CD4-positive, alpha-beta T cell treated with Interleukin-15 for 4 hours (primary cell): ENCODE results near the gene CSKMT.
"Not testable (repeated sequence)": the region's sequence is repeated elsewhere in the genome, so short reads cannot be mapped to it uniquely, and the experiment has no call there.

Experiments
- DNase-seq: peaks from one replicate; pipeline ENCODE4 v3.0.0-alpha.2; 2020; ENCODE audit warnings: low spot score

CSKMT gene

GRCh38 chr11:62656796-62657429 lies 8.2 kb upstream of the CSKMT start:
- DNase-seq: no peak

DNA sequence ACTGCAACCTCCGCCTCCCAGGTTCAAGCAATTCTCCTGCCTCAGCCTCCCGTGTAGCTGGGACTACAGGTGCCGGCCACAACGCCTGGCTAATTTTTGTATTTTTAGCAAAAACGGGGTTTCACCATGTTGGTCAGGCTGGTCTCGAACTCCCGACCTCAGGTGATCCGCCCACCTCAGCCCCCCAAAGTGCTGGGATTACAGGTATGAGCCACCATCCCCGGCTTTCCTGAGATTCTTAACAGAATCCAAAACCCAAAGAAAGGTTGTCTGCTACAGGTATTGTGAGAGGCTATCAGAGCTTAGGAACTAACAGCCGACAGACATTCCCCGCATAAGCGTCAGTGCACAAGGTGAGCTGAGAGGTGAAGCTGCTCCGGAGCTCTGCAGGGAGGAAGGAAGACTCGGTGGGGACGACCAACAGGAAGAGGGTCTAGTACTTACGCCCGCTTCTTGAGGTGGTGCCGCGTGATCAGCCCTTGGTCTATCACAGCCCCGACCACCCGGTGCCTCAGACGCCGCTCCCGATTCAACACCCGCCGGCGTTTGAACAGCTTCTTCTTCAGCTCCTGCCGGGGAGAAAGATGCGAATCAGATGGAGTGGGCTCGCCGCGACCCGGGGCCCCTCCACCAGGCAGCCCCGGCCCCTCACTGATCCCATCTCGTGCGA lies 572 bp upstream of the CSKMT start:
- peak; percentile 50 for DNase-seq

GRCh38 chr11:62665599-62666258 lies 617 bp downstream of the CSKMT start:
- peak; percentile 72 for DNase-seq

GRCh38 chr11:62666259-62666926 lies 1.3 kb downstream of the CSKMT start:
- no peak for DNase-seq

DNA sequence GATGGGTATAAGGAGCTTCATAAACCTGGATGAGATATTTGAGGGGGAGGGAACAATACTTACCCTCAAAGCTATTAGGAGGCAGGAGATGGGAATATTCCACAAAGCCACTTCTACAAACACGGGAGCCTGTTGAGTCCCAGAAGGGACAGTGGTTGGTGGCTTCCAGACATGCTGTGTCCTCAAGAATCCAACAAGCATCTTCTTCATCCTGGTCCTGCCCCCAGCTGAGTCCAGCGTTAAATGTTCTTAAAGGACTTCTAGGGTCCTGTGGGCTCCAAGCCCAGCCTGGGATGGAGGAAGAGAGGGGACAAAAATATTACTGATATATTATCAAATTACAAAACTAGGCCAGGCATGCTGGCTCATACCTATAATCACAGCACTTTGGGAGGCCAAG lies 2.3 kb downstream of the CSKMT start:
- no peak for DNase-seq

- no peak for DNase-seq
These were observed 4.5 kb downstream of the CSKMT start for GRCh38 chr11:62669420-62670161.

GRCh38 chr11:62671236-62671607 lies 6.1 kb downstream of the CSKMT start:
- DNase-seq: no peak

GRCh38 chr11:62671608-62672389 lies 6.7 kb downstream of the CSKMT start, which contains the start of the genes LBHD1 and UQCC3:
LBHD1 (minus strand) TSS chr11:62672267; CDS start chr11:62670031, 2,236 bp downstream.
UQCC3 (plus strand) TSS chr11:62671673; CDS start chr11:62671746, 73 bp downstream.
- DNase-seq: peak; percentile 81

GRCh38 chr11:62673196-62673525 lies 8.0 kb downstream of the CSKMT start:
- no peak for DNase-seq

GRCh38 chr11:62675415-62675814 lies 10.3 kb downstream of the CSKMT start:
- not testable (repeated sequence) for DNase-seq

GRCh38 chr11:62676698-62677097 lies 11.6 kb downstream of the CSKMT start:
- no peak for DNase-seq

DNA sequence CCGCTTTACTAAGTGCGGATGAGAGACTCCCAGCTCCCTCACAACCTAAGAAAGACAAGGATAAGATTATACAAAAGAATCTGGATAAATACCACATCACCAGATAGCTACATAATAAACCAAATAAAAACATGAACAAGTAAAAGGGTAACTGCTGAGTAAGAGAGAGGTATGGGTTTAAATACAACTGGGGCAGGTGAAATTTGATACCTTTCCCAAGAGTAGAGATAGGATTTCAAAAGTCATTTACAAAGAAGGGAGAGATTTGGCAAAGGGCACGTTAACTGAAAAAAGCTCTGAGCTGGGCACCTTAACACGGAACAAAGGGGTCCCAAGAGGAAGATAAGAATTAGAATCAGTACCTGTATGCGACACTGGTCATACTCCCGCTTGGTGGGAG lies 12.0 kb downstream of the CSKMT start:
- no peak for DNase-seq

DNA sequence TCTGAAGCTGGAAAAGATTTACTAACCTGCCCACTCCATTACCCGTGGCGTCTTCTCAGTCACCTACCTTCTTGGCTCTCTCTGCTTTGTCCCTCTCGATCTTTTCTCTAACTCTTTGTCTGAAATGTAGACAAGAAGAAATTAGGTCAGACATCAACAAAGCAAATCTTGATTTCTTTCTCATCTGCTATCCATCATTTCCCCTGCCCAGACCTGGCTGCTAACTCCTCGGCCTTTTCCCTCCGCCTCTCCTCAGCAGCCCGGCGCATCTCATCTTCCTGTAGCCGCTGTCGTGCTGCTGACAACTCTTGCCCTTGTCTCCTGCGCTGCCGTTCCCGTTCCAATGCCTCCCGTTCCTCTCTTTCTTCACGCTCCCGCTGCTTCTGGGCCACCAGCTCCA lies 12.6 kb downstream of the CSKMT start:
- no peak for DNase-seq

GRCh38 chr11:62678433-62678769 lies 13.3 kb downstream of the CSKMT start:
- no peak for DNase-seq

DNA sequence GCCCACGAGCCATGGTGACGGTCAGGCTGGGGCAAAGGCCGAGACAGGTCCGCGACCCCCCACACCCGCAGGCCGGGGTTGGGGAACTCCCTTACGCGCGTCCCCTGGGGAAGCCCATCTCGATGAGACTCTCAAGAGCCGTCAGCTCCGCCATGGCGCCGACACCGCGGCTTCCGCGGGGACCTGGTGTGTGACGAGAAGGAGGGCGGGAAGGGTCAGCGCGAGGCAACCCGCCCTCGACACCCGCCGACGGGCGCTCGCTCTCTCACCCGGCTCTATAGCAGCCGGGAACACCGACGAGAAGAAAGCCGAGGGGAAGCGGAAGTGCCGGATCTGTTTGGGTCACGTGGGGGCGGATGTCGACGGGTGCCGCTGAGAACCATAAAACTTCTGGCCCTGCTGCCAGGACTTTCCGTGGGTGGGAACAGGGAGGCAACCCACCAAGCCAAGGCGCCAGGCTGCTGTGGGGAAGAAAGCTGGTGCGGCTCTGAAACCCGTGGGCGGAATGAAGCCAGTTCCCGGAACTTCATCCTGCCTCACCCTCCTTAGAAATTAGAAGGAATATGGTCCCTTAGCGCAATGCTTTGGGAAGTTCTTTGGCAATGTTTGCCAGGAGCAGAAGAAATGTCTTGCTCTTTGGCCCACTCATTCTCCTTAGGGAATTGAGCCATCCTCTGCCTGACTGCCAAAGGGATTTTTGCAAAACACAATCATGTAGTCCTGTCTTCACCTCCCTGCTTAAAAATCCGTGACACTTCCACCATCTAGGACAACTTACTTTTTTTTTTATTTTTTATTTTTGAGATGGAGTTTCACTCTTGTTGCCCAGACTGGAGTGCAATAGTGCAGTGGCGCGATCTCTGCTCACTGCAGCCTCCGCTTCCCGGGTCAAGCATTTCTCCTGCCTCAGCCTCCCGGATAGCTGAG lies 13.9 kb downstream of the CSKMT start, which contains the start of gene UBXN1:
Gene UBXN1 (minus strand): TSS at position 304 of the 927 bp plus-strand sequence. CDS start 150 bp downstream, at position 154.
- peak; percentile 85 for DNase-seq

- peak; percentile 51 for DNase-seq
These were observed 15.7 kb downstream of the CSKMT start for GRCh38 chr11:62680825-62681240.

DNA sequence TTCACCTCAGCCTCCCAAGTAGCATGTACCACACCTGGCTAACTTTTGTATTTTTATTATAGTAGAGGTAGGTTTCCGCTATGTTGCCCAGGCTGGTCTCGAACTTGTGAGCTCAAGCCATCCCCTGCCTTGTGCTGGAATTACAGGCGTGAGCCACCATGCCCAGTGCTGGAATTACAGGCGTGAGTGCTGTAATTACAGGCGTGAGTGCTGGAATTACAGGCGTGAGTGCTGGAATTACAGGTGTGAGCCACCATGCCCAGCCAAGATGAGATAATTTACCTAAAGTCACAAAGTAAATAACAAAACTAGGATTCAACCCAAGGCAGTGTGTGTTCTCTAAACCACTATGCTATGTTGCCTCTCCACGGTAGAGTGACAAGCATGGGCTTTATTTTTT lies 17.4 kb downstream of the CSKMT start:
- no peak for DNase-seq

- DNase-seq: no peak
These were observed 22.6 kb downstream of the CSKMT start for GRCh38 chr11:62687508-62688396.

DNA sequence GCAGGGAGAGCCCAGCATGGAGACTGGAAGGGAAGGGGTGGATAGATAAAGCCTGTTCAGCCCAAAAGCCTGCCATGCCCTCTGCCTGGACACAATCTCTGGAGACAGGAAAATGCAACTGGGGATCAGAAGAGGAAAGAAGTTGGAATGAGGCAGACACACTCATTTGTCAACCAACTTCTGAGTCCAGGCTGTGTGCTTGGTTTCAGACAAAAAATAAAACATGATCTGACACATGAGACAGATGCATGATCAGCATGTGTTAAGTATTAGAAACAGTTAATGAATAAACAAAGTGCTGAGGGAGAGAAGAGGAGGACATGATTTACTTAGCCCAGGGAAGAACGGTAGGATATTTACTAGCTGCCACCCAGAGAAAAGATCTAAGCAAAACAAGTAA lies 23.4 kb downstream of the CSKMT start:
- no peak for DNase-seq
